Measurements from ENCODE around the gene IRS1.

IRS1 gene

DNA sequence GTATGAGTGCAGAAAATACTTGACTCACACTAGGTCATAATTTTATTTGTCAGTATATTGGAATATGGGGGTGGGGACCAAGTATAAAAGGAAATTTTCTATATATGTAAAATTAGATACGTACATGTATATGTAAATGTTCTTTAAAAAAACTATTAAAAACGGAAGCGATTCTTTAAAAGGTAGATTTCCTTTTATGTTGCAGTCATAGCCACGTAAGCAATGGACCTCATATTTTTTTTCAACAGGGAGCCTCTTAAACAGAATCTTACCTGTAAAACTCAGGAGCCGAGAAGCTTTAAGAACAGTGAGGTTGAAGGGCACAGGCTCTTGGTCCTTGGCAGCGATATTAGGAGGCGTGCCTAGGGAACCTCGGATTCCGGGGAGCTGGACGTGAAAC, 39.5 kb upstream of the IRS1 start:
- no peak overlapping the region for H3K4me3 ChIP-seq (ENCODE audit: low read length)
- TF ChIP-seq, protein P1, sequence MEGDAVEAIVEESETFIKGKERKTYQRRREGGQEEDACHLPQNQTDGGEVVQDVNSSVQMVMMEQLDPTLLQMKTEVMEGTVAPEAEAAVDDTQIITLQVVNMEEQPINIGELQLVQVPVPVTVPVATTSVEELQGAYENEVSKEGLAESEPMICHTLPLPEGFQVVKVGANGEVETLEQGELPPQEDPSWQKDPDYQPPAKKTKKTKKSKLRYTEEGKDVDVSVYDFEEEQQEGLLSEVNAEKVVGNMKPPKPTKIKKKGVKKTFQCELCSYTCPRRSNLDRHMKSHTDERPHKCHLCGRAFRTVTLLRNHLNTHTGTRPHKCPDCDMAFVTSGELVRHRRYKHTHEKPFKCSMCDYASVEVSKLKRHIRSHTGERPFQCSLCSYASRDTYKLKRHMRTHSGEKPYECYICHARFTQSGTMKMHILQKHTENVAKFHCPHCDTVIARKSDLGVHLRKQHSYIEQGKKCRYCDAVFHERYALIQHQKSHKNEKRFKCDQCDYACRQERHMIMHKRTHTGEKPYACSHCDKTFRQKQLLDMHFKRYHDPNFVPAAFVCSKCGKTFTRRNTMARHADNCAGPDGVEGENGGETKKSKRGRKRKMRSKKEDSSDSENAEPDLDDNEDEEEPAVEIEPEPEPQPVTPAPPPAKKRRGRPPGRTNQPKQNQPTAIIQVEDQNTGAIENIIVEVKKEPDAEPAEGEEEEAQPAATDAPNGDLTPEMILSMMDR (IDR thresholded peaks at IDR 0.05; ENCODE audit: insufficient read depth, low read depth, low read length, missing control alignments) = no peak
- no peak for DNase-seq (ENCODE audit: low read depth)

DNA sequence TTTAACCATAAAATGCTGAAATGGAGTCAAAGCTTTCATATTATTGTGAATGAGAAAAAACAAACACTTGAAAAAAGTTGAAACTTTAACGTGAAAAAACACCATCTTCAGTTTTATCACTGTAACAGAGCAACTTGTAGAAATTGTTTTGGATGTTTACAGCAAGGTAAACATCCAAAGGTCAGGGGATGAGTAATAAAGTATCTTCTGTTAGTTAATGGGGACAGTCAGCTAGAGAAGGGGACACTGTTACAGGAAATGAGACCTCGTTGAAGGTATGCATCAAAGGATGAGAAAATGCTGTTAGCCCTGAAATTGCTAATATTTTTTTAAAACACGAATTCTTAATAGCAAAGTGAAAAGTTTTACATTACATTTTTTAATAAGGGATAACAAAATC, 39.1 kb upstream of the IRS1 start:
- TF ChIP-seq, protein P1 (IDR thresholded peaks at IDR 0.05; ENCODE audit: insufficient read depth, low read depth, low read length, missing control alignments) = no peak
- DNase-seq (ENCODE audit: low read depth) = no peak

DNA sequence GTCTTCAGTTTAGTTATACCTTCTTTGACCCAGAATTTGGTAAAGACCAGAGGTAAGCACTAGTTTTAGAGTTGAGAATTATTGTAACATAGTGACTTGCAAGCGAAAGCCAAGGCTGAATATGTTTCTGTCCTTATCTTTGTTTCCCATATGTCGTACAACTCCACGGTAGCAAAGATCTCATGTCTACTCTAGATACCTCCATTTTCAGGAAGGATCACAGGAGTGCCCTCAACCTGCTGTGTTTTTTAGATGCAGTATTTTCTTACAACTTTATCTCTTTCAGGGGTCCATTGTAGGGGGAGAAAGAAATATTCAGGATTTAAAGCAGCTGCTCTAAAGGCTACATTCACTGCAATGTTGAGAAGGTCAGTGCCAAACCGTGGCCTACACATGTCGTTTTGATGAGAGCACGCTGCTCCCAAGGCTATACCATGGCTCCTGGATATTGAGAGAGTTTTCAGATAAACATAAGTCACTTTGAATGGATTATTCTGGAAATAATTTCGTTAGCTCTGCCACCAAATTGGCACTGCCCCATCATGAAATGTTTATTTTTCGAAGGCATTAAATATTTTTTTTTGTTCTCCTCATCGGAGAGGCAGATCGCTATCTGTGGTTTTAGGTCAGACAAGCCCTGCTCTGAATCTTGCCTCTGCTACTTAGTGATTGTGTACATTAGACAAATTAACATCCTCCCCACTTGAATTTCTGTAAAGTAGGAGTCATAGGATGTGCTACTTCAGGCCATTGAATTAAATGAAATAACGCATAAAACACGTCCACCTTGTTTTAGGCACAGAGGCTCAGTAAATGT, 38.4 kb upstream of the IRS1 start:
- TF ChIP-seq, protein P1 (IDR thresholded peaks at IDR 0.05; ENCODE audit: insufficient read depth, low read depth, low read length, missing control alignments) = no peak
- no peak overlapping the region for H3K4me3 ChIP-seq (ENCODE audit: low read length)

More for the DNA sequence above, 39.1 kb upstream of the IRS1 start:
- H3K4me3 ChIP-seq (ENCODE audit: low read length) = no peak overlapping the region

DNA sequence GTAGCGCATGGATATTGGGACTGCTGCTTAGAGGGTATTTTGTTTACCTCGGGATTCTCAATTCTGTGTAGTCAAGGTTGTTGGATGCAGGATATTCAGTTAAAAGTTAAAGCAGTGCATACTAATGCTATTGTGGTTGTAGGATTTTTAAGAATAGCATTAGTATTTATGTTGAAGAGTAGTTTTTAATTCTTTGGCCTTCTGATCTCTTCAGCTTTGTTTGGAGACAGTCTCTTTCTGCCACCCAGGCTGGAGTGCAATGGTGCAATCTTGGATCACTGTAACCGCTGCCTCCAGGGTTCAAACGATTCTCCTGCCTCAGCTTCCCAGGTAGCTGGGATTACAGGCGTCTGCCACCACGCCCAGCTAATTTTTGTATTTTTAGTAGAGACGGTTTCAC, 37.7 kb upstream of the IRS1 start:
- H3K4me3 ChIP-seq (ENCODE audit: low read length) = peak overlapping the region; percentile 78
- TF ChIP-seq, protein P1 (IDR thresholded peaks at IDR 0.05; ENCODE audit: insufficient read depth, low read depth, low read length, missing control alignments) = no peak
- no peak for DNase-seq (ENCODE audit: low read depth)

More for the DNA sequence above, 38.4 kb upstream of the IRS1 start:
- DNase-seq (ENCODE audit: low read depth) = no peak

DNA sequence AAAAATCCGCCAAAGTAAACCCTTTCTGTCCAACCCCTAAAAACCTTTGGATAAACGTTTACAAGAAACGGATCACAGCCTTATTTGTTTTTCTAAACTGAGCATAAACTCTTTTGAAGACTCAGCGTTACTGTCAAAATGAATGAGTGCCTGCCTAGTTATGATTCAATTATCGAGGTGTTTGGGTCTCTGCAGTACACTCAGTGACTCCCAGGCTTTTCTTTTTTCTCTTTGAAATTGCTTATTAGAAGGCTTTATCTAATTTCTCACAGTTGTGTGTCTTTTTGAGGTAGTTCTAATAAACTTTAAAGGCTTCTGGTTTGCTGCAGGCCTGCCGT, 36.9 kb upstream of the IRS1 start:
- TF ChIP-seq, protein P1 (IDR thresholded peaks at IDR 0.05; ENCODE audit: insufficient read depth, low read depth, low read length, missing control alignments) = no peak
- no peak for DNase-seq (ENCODE audit: low read depth)
- peak overlapping the region; percentile 78 for H3K4me3 ChIP-seq (ENCODE audit: low read length)

DNA sequence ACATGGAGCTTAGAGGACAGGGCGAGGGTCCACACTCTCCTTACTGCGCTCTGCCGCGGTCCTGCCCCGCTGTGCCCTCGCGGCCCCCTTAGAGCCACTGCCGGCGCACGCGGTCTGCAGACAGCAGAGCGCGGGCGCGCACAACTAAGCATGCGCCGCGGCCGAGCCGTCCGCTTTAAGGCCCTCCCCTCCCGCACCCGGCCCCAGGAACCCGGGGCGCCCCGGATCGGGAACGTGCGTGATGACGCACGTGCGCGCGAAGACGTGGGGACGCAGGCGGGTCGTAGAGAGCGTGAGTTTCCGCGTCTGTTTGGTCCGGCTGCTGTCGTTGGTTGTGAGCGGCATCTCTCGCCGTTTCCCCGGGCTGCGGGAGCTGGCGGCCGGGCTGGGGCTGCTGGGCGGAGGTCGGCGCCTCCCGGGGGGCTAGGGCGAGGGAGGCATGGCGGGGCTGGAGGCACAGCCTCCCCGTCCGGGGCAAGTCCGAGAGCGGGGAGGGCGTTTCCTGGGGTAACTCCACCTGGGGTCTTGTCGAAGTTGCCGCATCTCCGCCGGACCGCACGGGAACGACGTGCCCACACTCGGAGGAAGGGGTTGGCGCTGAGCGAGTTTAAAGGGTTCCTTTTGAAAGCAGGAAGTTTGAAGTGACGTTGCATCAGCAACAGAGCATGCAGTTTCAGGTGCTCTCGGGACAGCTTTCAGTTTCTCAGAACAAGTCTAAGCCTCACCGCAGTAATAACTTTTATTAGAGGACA, 36.4 kb upstream of the IRS1 start, which contains the start of gene RHBDD1:
Gene RHBDD1, plus strand, starts transcription at position 259 of the 752 bp plus-strand sequence. CDS start 28,640 bp downstream, outside the sequence.
- peak within 1 kb of the TSS; percentile 78 for H3K4me3 ChIP-seq (ENCODE audit: low read length)
- DNase-seq (ENCODE audit: low read depth) = peak; percentile 96
- TF ChIP-seq, protein P1 (IDR thresholded peaks at IDR 0.05; ENCODE audit: insufficient read depth, low read depth, low read length, missing control alignments) = no peak
